Thyroid gland (tissue), 4 donors: ENCODE data around the gene DPP3. TPM values are rescaled to one million over a fixed set of nuclear protein-coding genes. Genes with fewer than 3 reads are reported as not detected.

ENCODE experiments used
- DNase-seq, 2 donors: peaks; one replicate each; pipeline ENCODE4 v3.0.0-alpha.2; 2019
- H3K27ac ChIP-seq, 3 donors: fragments of 200-600 bp; sonication (generic); 1 replicate in 2 of 3; 2 replicates in 1 of 3; pipeline ENCODE4 v1.5.1; 2016 to 2019; ENCODE audit warnings: mild to moderate bottlenecking in 1 of 3, moderate library complexity in 1 of 3
- H3K27me3 ChIP-seq: fragments of 200-600 bp; sonication (generic); one replicate; pipeline ENCODE4 v1.5.1; 2019
- H3K36me3 ChIP-seq, 2 donors: fragments of 200-600 bp; sonication (generic); one replicate each; pipeline ENCODE4 v1.5.1; 2016 to 2019
- H3K4me1 ChIP-seq, 2 donors: fragments of 200-600 bp; sonication (generic); one replicate each; pipeline ENCODE4 v1.5.1; 2017 to 2019
- H3K4me3 ChIP-seq, 3 donors: fragments of 200-600 bp; sonication (generic); replicated peaks in 1 of 3; 1 replicate in 2 of 3; 2 replicates in 1 of 3; pipeline ENCODE4 v1.5.1; 2016; ENCODE audit warnings: mild to moderate bottlenecking in 1 of 3
- H3K9me3 ChIP-seq: fragments of 200-600 bp; sonication (generic); one replicate; pipeline ENCODE4 v1.5.1; 2017
- CTCF ChIP-seq, 6 experiments: fragments of 200-600 bp in 3 of 6; fragments of 450-650 bp in 3 of 6; sonication (generic) in 3 of 6; IDR thresholded peaks; one replicate each; pipeline ENCODE4 v1.5.1; 2016 to 2019; ENCODE audit warnings: antibody characterized with exemption in 6 of 6, mild to moderate bottlenecking in 2 of 6, inconsistent platforms in 1 of 6, moderate library complexity in 1 of 6
- POLR2A ChIP-seq, 2 donors: fragments of 450-650 bp; IDR thresholded peaks; one replicate each; pipeline ENCODE4 v1.6.1; 2017; ENCODE audit warnings: antibody characterized with exemption in 2 of 2, mild to moderate bottlenecking in 2 of 2, moderate library complexity in 1 of 2
- WGBS, 2 donors: methylation state at CpG; one replicate each; pipeline ENCODE4 v1.1.5; 2017; 5-methylcytosine and 5-hydroxymethylcytosine counted together
- intact Hi-C: fragments of 100-400 bp; cut with DNase I; formaldehyde crosslinking; loops from one replicate; pipeline ENCODE4 v1.15.1; 2023
- total RNA-seq, 4 donors: library from RNA; depleted of rRNA; stranded (reverse); fragments of >200 nt; gene quantifications; one replicate each; pipeline ENCODE4 v1.2.3, GENCODE V29; 2016

DPP3 gene
- total RNA-seq, 4 donors from 2014 or later = 10.9 to 38.7 (median 35.8) TPM

GRCh38 chr11:66448523-66448922 lies 31.7 kb upstream of the DPP3 start:
- Histone ChIP-seq H3K27ac (no peak overlapping the region), H3K36me3 (no peaks in the 10 kb centered on the region), H3K27me3 (no peaks in the 10 kb centered on the region), H3K4me1 (no peaks in the 10 kb centered on the region), H3K4me3 (no peak overlapping the region), H3K9me3 (no peaks in the 10 kb centered on the region)
- no peak for TF ChIP-seq CTCF (IDR thresholded peaks at IDR 0.05)
- TF ChIP-seq POLR2A (IDR thresholded peaks at IDR 0.05) = no peak
- no peak for DNase-seq
- intact Hi-C loops = no loop called here
- WGBS, 2 donors = 59 to 68% methylated on average over 4 of the region's 4 CpGs

GRCh38 chr11:66450560-66450959 lies 29.7 kb upstream of the DPP3 start:
- WGBS, 2 donors = 65 to 71% methylated on average over 4 of the region's 4 CpGs
- no peaks in the 10 kb centered on the region for H3K4me1 ChIP-seq
- intact Hi-C loops = no loop called here
- no peak overlapping the region for H3K27ac ChIP-seq
- no peak overlapping the region for H3K4me3 ChIP-seq
- DNase-seq = no peak
- no peaks in the 10 kb centered on the region for H3K27me3 ChIP-seq
- TF ChIP-seq CTCF (IDR thresholded peaks at IDR 0.05) (no peak), POLR2A (IDR thresholded peaks at IDR 0.05) (no peak)
- H3K36me3 ChIP-seq = no peaks in the 10 kb centered on the region
- no peaks in the 10 kb centered on the region for H3K9me3 ChIP-seq

GRCh38 chr11:66451663-66452062 lies 28.6 kb upstream of the DPP3 start:
- TF ChIP-seq POLR2A (IDR thresholded peaks at IDR 0.05) (no peak), CTCF (IDR thresholded peaks at IDR 0.05) (no peak)
- Histone ChIP-seq H3K4me1 (no peaks in the 10 kb centered on the region), H3K27ac (no peak overlapping the region), H3K9me3 (no peaks in the 10 kb centered on the region), H3K27me3 (no peaks in the 10 kb centered on the region), H3K4me3 (no peak overlapping the region), H3K36me3 (no peaks in the 10 kb centered on the region)
- DNase-seq = no peak
- intact Hi-C loops = no loop called here
- 86 to 89% methylated on average over 4 of the region's 4 CpGs for WGBS, 2 donors

- H3K27me3 ChIP-seq = no peaks in the 10 kb centered on the region
- H3K9me3 ChIP-seq = no peaks in the 10 kb centered on the region
- H3K36me3 ChIP-seq = no peaks in the 10 kb centered on the region
- no peak overlapping the region for H3K27ac ChIP-seq
- DNase-seq = no peak
- WGBS, 2 donors = 29 to 36% methylated on average over 6 of the region's 6 CpGs
- TF ChIP-seq POLR2A (IDR thresholded peaks at IDR 0.05) (no peak), CTCF (IDR thresholded peaks at IDR 0.05) (no peak)
- H3K4me3 ChIP-seq = no peak overlapping the region
- H3K4me1 ChIP-seq = no peaks in the 10 kb centered on the region
- intact Hi-C loops = no loop called here
Measured at GRCh38 chr11:66454247-66454646, 26.0 kb upstream of the DPP3 start.

- Histone ChIP-seq H3K9me3 (no peaks in the 10 kb centered on the region), H3K27me3 (no peaks in the 10 kb centered on the region), H3K27ac (no peak overlapping the region), H3K4me1 (no peaks in the 10 kb centered on the region), H3K4me3 (no peak overlapping the region), H3K36me3 (no peaks in the 10 kb centered on the region)
- no peak for DNase-seq
- intact Hi-C loops = no loop called here
- TF ChIP-seq CTCF (IDR thresholded peaks at IDR 0.05) (no peak), POLR2A (IDR thresholded peaks at IDR 0.05) (no peak)
- WGBS, 2 donors = 45 to 63% methylated on average over 3 of the region's 3 CpGs
Measured at GRCh38 chr11:66454828-66455227, 25.4 kb upstream of the DPP3 start.
